Measurements from ENCODE around the gene PCDHA10. TPM values are rescaled to one million over a fixed set of nuclear protein-coding genes. Genes with fewer than 3 reads are reported as not detected.

PCDHA10 gene
- total RNA-seq, 4 donors from 2014 or later, result 0.42 to 1.0 (median 0.57) TPM

GRCh38 chr5:140883373-140883772 lies 27.7 kb downstream of the PCDHA10 start:
- Histone ChIP-seq H3K27me3 (no peaks in the 10 kb centered on the region), H3K9me3 (peaks cover 27% of the 10 kb centered on the region), H3K27ac (no peak overlapping the region), H3K4me3 (no peak overlapping the region), H3K36me3 (no peaks in the 10 kb centered on the region), H3K4me1 (no peaks in the 10 kb centered on the region)
- TF ChIP-seq POLR2A (IDR thresholded peaks at IDR 0.05) (no peak), POLR2AphosphoS5 (IDR thresholded peaks at IDR 0.05) (no peak), EP300 (IDR thresholded peaks at IDR 0.05) (no peak), CTCF (IDR thresholded peaks at IDR 0.05) (no peak)
- 41% methylated on average over 13 of the region's 41 CpGs for WGBS
- DNase-seq (ENCODE audit: low spot score in 2 of 2), result no peak

- Histone ChIP-seq H3K27me3 (no peaks in the 10 kb centered on the region), H3K4me3 (no peak overlapping the region), H3K9me3 (peaks cover 27% of the 10 kb centered on the region), H3K36me3 (no peaks in the 10 kb centered on the region), H3K27ac (no peak overlapping the region), H3K4me1 (no peaks in the 10 kb centered on the region)
- DNase-seq (ENCODE audit: low spot score in 2 of 2), result no peak
- TF ChIP-seq EP300 (IDR thresholded peaks at IDR 0.05), result no peak
- TF ChIP-seq POLR2AphosphoS5 (IDR thresholded peaks at IDR 0.05), result no peak
- no peak for TF ChIP-seq CTCF (IDR thresholded peaks at IDR 0.05)
- no peak for TF ChIP-seq POLR2A (IDR thresholded peaks at IDR 0.05)
- 48% methylated on average over 23 of the region's 79 CpGs for WGBS
Measured at GRCh38 chr5:140883927-140884697, 28.4 kb downstream of the PCDHA10 start.

- no peak overlapping the region for H3K27ac ChIP-seq
- no peaks in the 10 kb centered on the region for H3K4me1 ChIP-seq
- DNase-seq (ENCODE audit: low spot score in 2 of 2), result no peak
- TF ChIP-seq POLR2A (IDR thresholded peaks at IDR 0.05) (no peak), CTCF (IDR thresholded peaks at IDR 0.05) (no peak), EP300 (IDR thresholded peaks at IDR 0.05) (no peak)
- WGBS, result 87% methylated on average over 1 of the region's 1 CpG
- no peak overlapping the region for H3K4me3 ChIP-seq
- H3K36me3 ChIP-seq, result no peaks in the 10 kb centered on the region
- no peaks in the 10 kb centered on the region for H3K27me3 ChIP-seq
- H3K9me3 ChIP-seq, result peaks cover 8% of the 10 kb centered on the region
Measured at GRCh38 chr5:140916325-140916724, 60.6 kb downstream of the PCDHA10 start.

Other genes starting within 250 kb of the PCDHA10 start
- gene CD14, start 222.7 kb upstream of the PCDHA10 start, total RNA-seq, result 10 to 100 TPM in 2 of 4 donors, 1 to 10 TPM in 2; 6.7 to 12.6 (median 9.9) TPM
- 10 to 100 TPM; 22.3 to 61.6 (median 38.8) TPM for gene TMCO6, start 216.4 kb upstream of the PCDHA10 start, total RNA-seq
- gene NDUFA2, start 208.3 kb upstream of the PCDHA10 start, total RNA-seq, result 10 to 100 TPM; 47.2 to 62.8 (median 57.4) TPM
- gene IK, start 208.1 kb upstream of the PCDHA10 start, total RNA-seq, result 100 to 1,000 TPM in 2 of 4 donors, 10 to 100 TPM in 2; 73.2 to 149 (median 92.0) TPM
- gene WDR55, start 191.0 kb upstream of the PCDHA10 start, total RNA-seq, result 10 to 100 TPM; 15.7 to 41.5 (median 22.8) TPM
- 1 to 10 TPM in 3 of 4 donors, under 1 TPM in 1; 0.98 to 3.5 (median 2.6) TPM for gene DND1, start 182.3 kb upstream of the PCDHA10 start, total RNA-seq
- 10 to 100 TPM; 73.3 to 87.0 (median 79.2) TPM for gene HARS1, start 164.5 kb upstream of the PCDHA10 start, total RNA-seq
- gene HARS2, start 164.4 kb upstream of the PCDHA10 start, total RNA-seq, result 10 to 100 TPM; 21.0 to 57.0 (median 35.1) TPM
- gene ZMAT2, start 155.4 kb upstream of the PCDHA10 start, total RNA-seq, result 10 to 100 TPM; 18.2 to 36.3 (median 28.0) TPM
- gene PCDHA1, start 69.8 kb upstream of the PCDHA10 start, total RNA-seq, result not detected
- gene PCDHA2, start 61.0 kb upstream of the PCDHA10 start, total RNA-seq, result not detected
- under 1 TPM; 0.23 to 0.89 (median 0.40) TPM for gene PCDHA3, start 54.8 kb upstream of the PCDHA10 start, total RNA-seq
- gene PCDHA4, start 48.8 kb upstream of the PCDHA10 start, total RNA-seq, result under 1 TPM; 0.21 to 0.62 (median 0.54) TPM
- gene PCDHA5, start 34.3 kb upstream of the PCDHA10 start, total RNA-seq, result under 1 TPM in 3 of 4 donors, not detected in 1; 0.15 to 0.42 (median 0.16) TPM
- gene PCDHA6, start 27.9 kb upstream of the PCDHA10 start, total RNA-seq, result under 1 TPM in 3 of 4 donors, not detected in 1; 0.55 to 0.89 (median 0.56) TPM
- under 1 TPM in 2 of 4 donors, not detected in 2; 0.38 to 0.52 TPM for gene PCDHA7, start 21.6 kb upstream of the PCDHA10 start, total RNA-seq
- gene PCDHA8, start 14.7 kb upstream of the PCDHA10 start, total RNA-seq, result under 1 TPM in 3 of 4 donors, not detected in 1; 0.16 to 0.40 (median 0.17) TPM
- under 1 TPM; 0.08 to 0.34 (median 0.26) TPM for gene PCDHA9, start 7.5 kb upstream of the PCDHA10 start, total RNA-seq
- gene PCDHA11, start 13.1 kb downstream of the PCDHA10 start, total RNA-seq, result under 1 TPM in 2 of 4 donors, not detected in 2; 0.26 to 0.93 TPM
- gene PCDHA12, start 19.4 kb downstream of the PCDHA10 start, total RNA-seq, result under 1 TPM in 3 of 4 donors, not detected in 1; 0.36 to 0.85 (median 0.48) TPM
- gene PCDHA13, start 26.2 kb downstream of the PCDHA10 start, total RNA-seq, result under 1 TPM in 2 of 4 donors, not detected in 2; 0.38 to 0.47 TPM
- under 1 TPM in 3 of 4 donors, not detected in 1; 0.11 to 0.64 (median 0.18) TPM for gene PCDHAC1, start 70.4 kb downstream of the PCDHA10 start, total RNA-seq
- under 1 TPM in 1 of 4 donors, not detected in 3; 0.13 TPM for gene PCDHAC2, start 110.6 kb downstream of the PCDHA10 start, total RNA-seq
- gene PCDHB1, start 195.5 kb downstream of the PCDHA10 start, total RNA-seq, result not detected
- gene PCDHB2, start 238.7 kb downstream of the PCDHA10 start, total RNA-seq, result 1 to 10 TPM; 2.2 to 5.4 (median 4.2) TPM
- gene PCDHB3, start 244.6 kb downstream of the PCDHA10 start, total RNA-seq, result 1 to 10 TPM; 1.1 to 2.5 (median 2.0) TPM

Measured in suprapubic skin (tissue), 4 donors.